HepG2 (cell line): ENCODE data around the gene SLC35B4. TPM values are rescaled to one million over a fixed set of nuclear protein-coding genes. Genes with fewer than 3 reads are reported as not detected.

Experiments
- AGO1 ChIP-seq: fragments of 200-400 bp; formaldehyde crosslinking; IDR thresholded peaks from 2 replicates; pipeline ENCODE4 v1.6.1; 2017; ENCODE audit warnings: mild to moderate bottlenecking, low read depth, low read length, moderate library complexity; ENCODE audit not compliant: poor library complexity, severe bottlenecking
- BCLAF1 ChIP-seq: fragments of 450-650 bp; IDR thresholded peaks from 2 replicates; pipeline ENCODE4 v1.6.1; 2017; ENCODE audit warnings: mild to moderate bottlenecking
- CHD4 ChIP-seq: fragments of 200-600 bp; sonication (generic); IDR thresholded peaks from 2 replicates; pipeline ENCODE4 v1.7.0; 2017; ENCODE audit warnings: mild to moderate bottlenecking, low read length, borderline replicate concordance
- JUNB ChIP-seq: sonication (generic); formaldehyde crosslinking; IDR thresholded peaks from 2 replicates; pipeline ENCODE4 v1.8.0; 2022; ENCODE audit warnings: missing genetic modification reagents, mild to moderate bottlenecking, borderline replicate concordance
- KLF9 ChIP-seq: IDR thresholded peaks from 2 replicates; pipeline ENCODE4 v1.6.1; 2016; ENCODE audit warnings: low read depth
- MBD4 ChIP-seq: IDR thresholded peaks from 2 replicates; pipeline ENCODE4 v1.6.1; 2012; ENCODE audit warnings: low read length, inconsistent platforms, borderline replicate concordance
- RARG ChIP-seq: sonication (generic); formaldehyde crosslinking; IDR thresholded peaks from 2 replicates; pipeline ENCODE4 v1.4.0; 2020; ENCODE audit warnings: low read depth, mild to moderate bottlenecking, missing genetic modification reagents
- RBAK ChIP-seq: sonication (generic); formaldehyde crosslinking; IDR thresholded peaks from 2 replicates; pipeline ENCODE4 v1.5.1; 2020; ENCODE audit warnings: mild to moderate bottlenecking, missing genetic modification reagents
- TCF12 ChIP-seq, 2 experiments: fragments of 450-650 bp in 1 of 2; sonication (generic) in 1 of 2; formaldehyde crosslinking in 1 of 2; IDR thresholded peaks; 2 replicates each; pipeline versions ENCODE4 v1.6.1 to v1.8.0; 2017 to 2022; ENCODE audit warnings: antibody characterized with exemption in 1 of 2, mild to moderate bottlenecking in 1 of 2, missing genetic modification reagents in 1 of 2, moderate library complexity in 1 of 2
- ZFP82 ChIP-seq: sonication (generic); formaldehyde crosslinking; IDR thresholded peaks from 2 replicates; pipeline ENCODE4 v1.5.1; 2020; ENCODE audit warnings: mild to moderate bottlenecking, missing genetic modification reagents, borderline replicate concordance
- ZNF142 ChIP-seq: sonication (generic); formaldehyde crosslinking; IDR thresholded peaks from 2 replicates; pipeline ENCODE4 v1.4.0; 2020; ENCODE audit warnings: missing genetic modification reagents
- ZNF20 ChIP-seq: sonication (generic); formaldehyde crosslinking; IDR thresholded peaks from 2 replicates; pipeline ENCODE4 v1.4.0; 2020; ENCODE audit warnings: mild to moderate bottlenecking, moderate library complexity, missing genetic modification reagents
- ZNF230 ChIP-seq: sonication (generic); formaldehyde crosslinking; IDR thresholded peaks from 2 replicates; pipeline ENCODE4 v1.4.0; 2020; ENCODE audit warnings: mild to moderate bottlenecking, missing genetic modification reagents
- ZNF232 ChIP-seq: sonication (generic); formaldehyde crosslinking; IDR thresholded peaks from 2 replicates; pipeline ENCODE4 v1.4.0; 2020; ENCODE audit warnings: missing genetic modification reagents, borderline replicate concordance
- ZNF33A ChIP-seq: sonication (generic); formaldehyde crosslinking; IDR thresholded peaks from 2 replicates; pipeline ENCODE4 v1.5.1; 2020; ENCODE audit warnings: missing genetic modification reagents, mild to moderate bottlenecking, moderate library complexity, borderline replicate concordance
- ZNF446 ChIP-seq: sonication (generic); formaldehyde crosslinking; IDR thresholded peaks from 2 replicates; pipeline ENCODE4 v1.5.0; 2020; ENCODE audit warnings: mild to moderate bottlenecking, missing genetic modification reagents
- ZNF761 ChIP-seq: sonication (generic); formaldehyde crosslinking; conservative IDR thresholded peaks from 2 replicates; pipeline ENCODE4 v1.4.0; 2020; ENCODE audit warnings: mild to moderate bottlenecking, missing genetic modification reagents
- ZNF792 ChIP-seq: IDR thresholded peaks from 2 replicates; pipeline ENCODE4 v1.6.1; 2016
- polyA plus RNA-seq, 8 experiments: library from polyadenylated mRNA; depleted of rRNA in 3 of 8; stranded (reverse) in 7 of 8; unstranded in 1 of 8; fragments of >200 nt; fragmentation: Illumina TruSeq in 4 of 8; extraction: Trizol in 4 of 8; gene quantifications; 2 replicates each; pipeline versions ENCODE4 v1.2.1 to v1.2.3, GENCODE V29; 2011 to 2016; ENCODE audit warnings: low read depth in 4 of 8, missing spikeins in 1 of 8, mixed read lengths in 1 of 8; ENCODE audit not compliant: insufficient read depth in 1 of 8
- total RNA-seq, 5 experiments: library from RNA; depleted of rRNA; stranded (reverse); fragments of >200 nt; fragmentation: Illumina TruSeq; extraction: Trizol; gene quantifications; 2 replicates each; pipeline ENCODE4 v1.2.3, GENCODE V29; 2016; ENCODE audit warnings: low read depth in 1 of 5
- TF ChIP-seq, protein P1 (sequence below): sonication (generic); formaldehyde crosslinking; IDR thresholded peaks from 2 replicates; pipeline ENCODE4 v1.5.1; 2020; ENCODE audit warnings: mild to moderate bottlenecking, missing genetic modification reagents, moderate library complexity

The SLC35B4 gene
- total and polyA plus RNA-seq, 2 of the 13 experiments (the other 11 are each of a cell fraction or from before 2014, with no cell fraction given), result 17.1 to 17.8 TPM

DNA sequence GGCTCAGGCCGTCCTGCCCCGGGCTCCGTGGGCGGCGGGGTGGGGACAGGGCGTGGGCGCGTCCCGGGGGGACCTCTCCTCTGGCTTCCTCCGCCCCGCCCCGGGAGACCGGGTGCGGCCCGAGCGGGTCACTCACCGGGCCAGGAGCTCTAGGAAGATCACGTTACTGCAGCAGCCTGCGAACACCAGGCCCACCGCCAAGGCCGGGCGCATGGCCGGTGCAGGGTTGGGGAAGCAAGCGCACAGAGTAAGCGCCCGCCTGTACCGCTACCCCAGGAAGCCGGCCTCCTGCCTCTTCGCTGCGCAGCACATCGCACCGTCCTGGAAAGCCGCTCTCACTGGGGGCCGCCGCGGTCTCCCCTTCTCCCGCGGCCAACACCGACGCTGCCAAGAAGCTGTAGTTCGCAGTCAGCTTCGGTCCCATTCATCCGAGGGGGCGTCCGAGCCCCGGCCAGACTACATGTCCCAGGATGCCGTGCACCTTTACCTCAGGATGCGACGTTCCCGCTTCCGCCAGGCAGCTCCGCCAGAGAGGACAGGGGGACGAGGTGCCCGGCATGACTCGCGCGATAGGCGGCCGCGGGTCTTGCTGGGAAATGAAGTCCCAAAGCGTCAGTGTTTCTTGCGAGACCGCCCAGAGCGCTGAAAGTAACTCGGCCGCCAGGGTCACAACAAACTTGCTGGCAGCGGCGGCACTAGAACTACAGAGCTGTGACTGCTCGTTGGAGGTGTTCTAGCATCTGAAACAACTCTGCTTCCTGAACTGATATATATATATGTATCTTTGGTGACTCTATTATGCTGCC is at the start of gene SLC35B4 (continued):
- TF ChIP-seq ZNF142 (CRISPR knock-in tag) (peak; percentile 84), ZNF232 (no peak), RBAK (CRISPR knock-in tag) (no peak), ZNF761 (CRISPR knock-in tag) (peak; percentile 96), JUNB (CRISPR knock-in tag) (no peak), ZNF33A (CRISPR knock-in tag) (no peak), BCLAF1 (no peak), ZNF446 (CRISPR knock-in tag) (no peak), ZNF792 (CRISPR knock-in tag) (peak; percentile 51; the same call in 1 of the 2 replicates), ZNF230 (CRISPR knock-in tag) (peak; percentile 87), ZFP82 (CRISPR knock-in tag) (no peak), ZNF20 (CRISPR knock-in tag) (0 out of 2 replicates have a peak, but pooled peaks have one; percentile 28), CHD4 (no peak), TCF12 (IDR thresholded peaks at IDR 0.05) (no peak), TCF12 (CRISPR knock-in tag; IDR thresholded peaks at IDR 0.05) (no peak), RARG (peak; percentile 80; the same call in 1 of the 2 replicates), MBD4 (no peak), AGO1 (no peak), KLF9 (no peak)
- TF ChIP-seq, protein P1, sequence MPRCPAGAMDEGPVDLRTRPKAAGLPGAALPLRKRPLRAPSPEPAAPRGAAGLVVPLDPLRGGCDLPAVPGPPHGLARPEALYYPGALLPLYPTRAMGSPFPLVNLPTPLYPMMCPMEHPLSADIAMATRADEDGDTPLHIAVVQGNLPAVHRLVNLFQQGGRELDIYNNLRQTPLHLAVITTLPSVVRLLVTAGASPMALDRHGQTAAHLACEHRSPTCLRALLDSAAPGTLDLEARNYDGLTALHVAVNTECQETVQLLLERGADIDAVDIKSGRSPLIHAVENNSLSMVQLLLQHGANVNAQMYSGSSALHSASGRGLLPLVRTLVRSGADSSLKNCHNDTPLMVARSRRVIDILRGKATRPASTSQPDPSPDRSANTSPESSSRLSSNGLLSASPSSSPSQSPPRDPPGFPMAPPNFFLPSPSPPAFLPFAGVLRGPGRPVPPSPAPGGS (CRISPR knock-in tag), result 0 out of 2 replicates have a peak, but pooled peaks have one; percentile 69
